Tibial nerve (tissue), 3 donors: ENCODE results near the gene SLU7.

ENCODE experiments used
- CTCF ChIP-seq, 5 experiments: fragments of 200-600 bp in 3 of 5; fragments of 450-650 bp in 2 of 5; sonication (generic) in 3 of 5; IDR thresholded peaks; one replicate each; pipeline ENCODE4 v1.5.1; 2016 to 2019; ENCODE audit warnings: antibody characterized with exemption in 5 of 5, mild to moderate bottlenecking in 3 of 5, moderate library complexity in 2 of 5
- POLR2A ChIP-seq, 2 donors: fragments of 450-650 bp; IDR thresholded peaks; one replicate each; pipeline ENCODE4 v1.6.1; 2017; ENCODE audit warnings: antibody characterized with exemption in 2 of 2, mild to moderate bottlenecking in 2 of 2, moderate library complexity in 2 of 2

DNA sequence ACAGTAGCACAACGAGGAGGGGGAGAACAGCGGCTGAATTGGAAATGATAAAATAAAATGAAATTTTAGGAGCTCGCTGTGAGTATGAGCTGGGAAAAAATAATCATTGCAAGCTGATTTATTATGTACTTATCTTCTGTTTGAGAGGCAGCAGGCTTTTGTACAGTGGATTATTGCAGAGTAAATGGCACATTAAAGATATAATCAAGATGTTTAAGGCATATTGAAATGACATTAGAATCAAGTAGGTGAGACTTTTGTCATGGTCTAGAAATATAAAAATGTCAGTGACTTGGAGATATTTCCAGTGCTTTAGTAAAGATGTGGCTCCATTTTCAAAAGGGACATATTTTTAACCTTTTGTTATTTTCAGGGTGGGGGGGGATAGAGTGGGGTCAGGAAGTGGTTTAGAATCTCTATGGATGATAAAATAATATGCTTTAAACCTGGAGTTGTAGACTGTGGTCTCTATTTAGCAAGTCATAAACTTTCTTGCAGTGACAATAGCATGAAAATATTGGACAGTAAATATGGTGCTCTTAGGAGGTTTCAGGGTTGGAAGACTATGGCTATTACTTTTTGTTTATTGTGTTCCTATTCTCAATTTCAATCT is 49.6 kb upstream of the SLU7 start:
- no peak for TF ChIP-seq CTCF (IDR thresholded peaks at IDR 0.05)
- no peak for TF ChIP-seq POLR2A (IDR thresholded peaks at IDR 0.05)
